ENCODE results near the gene GRIN3B.
"Not testable (repeated sequence)": the region's sequence is repeated elsewhere in the genome, so short reads cannot be mapped to it uniquely, and the experiment has no call there.

The GRIN3B gene

DNA sequence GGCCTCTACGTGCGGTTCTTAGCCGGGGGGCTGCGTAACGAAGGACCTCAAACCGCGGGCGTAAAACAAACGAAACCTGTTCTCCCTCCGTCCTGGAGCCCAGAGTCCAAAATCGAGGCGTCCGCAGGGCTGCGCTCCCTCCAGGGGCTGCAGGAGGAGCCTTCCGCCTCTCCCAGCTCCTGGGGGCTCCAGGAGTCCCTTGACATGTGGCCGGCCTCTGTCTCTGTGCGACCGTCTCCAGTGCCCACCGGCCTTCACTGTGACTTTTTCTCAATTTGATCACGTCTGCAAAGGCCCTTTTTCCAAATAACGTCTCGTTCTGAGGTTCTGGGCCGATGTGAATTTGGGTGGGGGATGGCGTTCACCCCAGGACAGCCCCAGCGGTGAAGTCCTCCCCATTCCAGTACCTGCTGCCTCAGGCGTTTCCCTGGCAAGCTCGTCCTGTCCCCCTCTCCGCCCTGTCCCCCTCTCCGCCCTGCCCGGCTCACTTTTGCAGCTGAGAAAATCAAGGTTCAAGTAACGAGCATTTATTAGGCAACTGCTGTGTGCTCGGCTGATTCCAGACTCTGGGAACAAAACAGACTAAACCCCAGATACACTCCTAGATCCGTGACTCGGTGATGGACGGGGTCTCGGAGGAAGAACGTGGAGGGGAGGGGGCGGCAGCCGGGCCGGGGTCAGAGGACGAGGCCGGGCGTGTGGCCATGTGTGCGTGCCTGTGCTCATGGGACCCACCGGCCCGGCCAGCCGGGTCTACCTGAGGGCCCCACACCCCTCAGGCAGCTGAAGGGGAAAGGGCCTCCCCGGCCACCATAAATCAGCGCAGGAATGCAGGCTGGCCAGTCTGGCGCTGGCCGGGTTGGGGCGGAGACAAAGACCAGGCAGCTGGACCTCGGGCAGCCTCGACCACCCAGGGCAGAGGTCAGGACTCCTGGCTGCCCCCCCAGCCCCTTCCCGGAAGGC lies 44.1 kb upstream of the GRIN3B start:
- peaks cover 20 to 48% (median 24%) of the 10 kb centered on the region in 11 experiments; a peak in 21 of 22 replicates for H3K36me3 ChIP-seq
- peak overlapping the region in 8 of 11 experiments; percentile 20 to 95 (median 92); a peak in 7 of 22 replicates for H3K27ac ChIP-seq
- H3K4me1 ChIP-seq, result peaks cover 62 to 86% (median 73%) of the 10 kb centered on the region in 10 experiments
- H3K9me3 ChIP-seq (replicated peaks in 1 of 11), result no peaks in the 10 kb centered on the region
- peaks cover 6 to 72% (median 35%) of the 10 kb centered on the region in 11 experiments; a peak in 15 of 22 replicates for H4K20me1 ChIP-seq
- no peak overlapping the region for H3K4me3 ChIP-seq
- H3K9ac ChIP-seq, result peak overlapping the region in 7 of 11 experiments; percentile 2 to 94 (median 81); a peak in 7 of 22 replicates
- no peaks in the 10 kb centered on the region for H3K27me3 ChIP-seq
- no peak for TF ChIP-seq Cebpa-rat (IDR thresholded peaks at IDR 0.05)
- H3K4me2 ChIP-seq, result peak overlapping the region; percentile 98 to 100 (median 100); a peak in 21 of 22 replicates

DNA sequence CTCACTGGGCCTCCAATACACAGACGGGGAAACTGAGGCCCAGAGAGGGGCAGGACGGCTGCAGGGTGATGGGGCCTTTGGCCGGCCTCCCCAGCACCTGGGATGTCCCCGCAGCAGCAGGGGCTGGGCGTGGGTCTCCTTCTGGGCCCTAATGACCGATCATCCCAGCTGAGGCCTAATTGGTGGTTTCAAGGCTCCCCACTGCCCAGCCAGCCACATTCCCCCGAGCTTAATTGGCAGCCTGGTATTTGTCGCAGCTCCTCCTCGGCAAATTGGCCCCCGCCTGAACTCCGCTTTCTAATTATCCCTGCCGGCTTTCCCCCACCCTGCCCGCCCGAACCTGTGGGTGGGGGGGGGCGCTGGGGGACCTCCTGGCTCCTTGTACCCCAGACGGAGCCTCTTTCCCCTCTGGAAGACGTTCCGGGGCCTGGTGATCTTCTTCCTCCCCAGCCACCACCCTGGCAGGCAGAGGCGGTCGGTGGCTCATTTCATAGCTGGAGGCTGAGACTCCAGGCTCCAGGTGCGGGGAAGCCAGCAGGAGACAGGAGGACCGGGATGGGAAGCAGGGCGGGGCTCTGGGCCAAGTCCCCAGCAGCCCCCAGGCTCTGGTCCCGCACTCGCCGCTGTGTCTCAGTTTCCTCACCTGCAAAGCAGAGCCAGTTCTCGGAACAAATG lies 43.3 kb upstream of the GRIN3B start:
- Histone ChIP-seq H3K4me3 (no peak overlapping the region), H3K27me3 (no peaks in the 10 kb centered on the region), H3K9me3 (replicated peaks in 1 of 11) (no peaks in the 10 kb centered on the region), H3K4me2 (peak overlapping the region; percentile 0 to 100 (median 56); a peak in 14 of 22 replicates), H3K27ac (peak overlapping the region in 5 of 11 experiments; percentile 20 to 94 (median 23); a peak in 6 of 22 replicates), H3K4me1 (peaks cover 54 to 86% (median 69%) of the 10 kb centered on the region in 10 experiments), H3K9ac (peak overlapping the region in 7 of 11 experiments; percentile 6 to 31 (median 24); a peak in 8 of 22 replicates), H3K36me3 (peaks cover 21 to 56% (median 31%) of the 10 kb centered on the region in 11 experiments; a peak in 21 of 22 replicates), H4K20me1 (peaks cover 6 to 71% (median 35%) of the 10 kb centered on the region in 11 experiments; a peak in 15 of 22 replicates)
- TF ChIP-seq Cebpa-rat (IDR thresholded peaks at IDR 0.05), result no peak

GRCh38 chr19:957578-957977 lies 42.6 kb upstream of the GRIN3B start:
- Histone ChIP-seq H3K9ac (peak overlapping the region in 4 of 11 experiments; percentile 6 to 26 (median 20); a peak in 5 of 22 replicates), H3K4me1 (peaks cover 47 to 86% (median 66%) of the 10 kb centered on the region in 10 experiments)
- not testable (repeated sequence) for H3K4me3 ChIP-seq

GRCh38 chr19:958967-959855 lies 41.0 kb upstream of the GRIN3B start:
- 0 out of 22 replicates have a peak overlapping the region, but pooled peaks of 1 of the 11 experiments have one; percentile 8 for H3K27ac ChIP-seq
- H3K9ac ChIP-seq, result no peak overlapping the region
- no peak for TF ChIP-seq Cebpa-rat (IDR thresholded peaks at IDR 0.05)
- peaks cover 33 to 78% (median 51%) of the 10 kb centered on the region in 11 experiments for H3K36me3 ChIP-seq
- no peaks in the 10 kb centered on the region for H3K9me3 ChIP-seq (replicated peaks in 1 of 11)
- peaks cover 31 to 77% (median 55%) of the 10 kb centered on the region in 10 experiments for H3K4me1 ChIP-seq
- H3K27me3 ChIP-seq, result no peaks in the 10 kb centered on the region
- H4K20me1 ChIP-seq, result peaks cover 6 to 84% (median 39%) of the 10 kb centered on the region in 11 experiments; a peak in 15 of 22 replicates
- peak overlapping the region in 3 of 11 experiments; percentile 9 to 40 (median 18); a peak in 3 of 22 replicates for H3K4me2 ChIP-seq
- no peak overlapping the region for H3K4me3 ChIP-seq

More at GRCh38 chr19:957578-957977, 42.6 kb upstream of the GRIN3B start:
- H3K27me3 ChIP-seq; H3K9me3 ChIP-seq (replicated peaks in 1 of 11): not testable (repeated sequence)
- peak overlapping the region in 9 of 11 experiments; percentile 0 to 66 (median 51); a peak in 13 of 22 replicates for H3K4me2 ChIP-seq
- peak overlapping the region in 2 of 11 experiments; percentile 5 to 40; a peak in 4 of 22 replicates for H3K27ac ChIP-seq
- peaks cover 6 to 69% (median 35%) of the 10 kb centered on the region in 11 experiments; a peak in 15 of 22 replicates for H4K20me1 ChIP-seq
- TF ChIP-seq Cebpa-rat (IDR thresholded peaks at IDR 0.05), result peak in 1 of 11 experiments; percentile 38; a peak in 1 of 22 replicates
- peaks cover 21 to 62% (median 35%) of the 10 kb centered on the region in 11 experiments; a peak in 21 of 22 replicates for H3K36me3 ChIP-seq

DNA sequence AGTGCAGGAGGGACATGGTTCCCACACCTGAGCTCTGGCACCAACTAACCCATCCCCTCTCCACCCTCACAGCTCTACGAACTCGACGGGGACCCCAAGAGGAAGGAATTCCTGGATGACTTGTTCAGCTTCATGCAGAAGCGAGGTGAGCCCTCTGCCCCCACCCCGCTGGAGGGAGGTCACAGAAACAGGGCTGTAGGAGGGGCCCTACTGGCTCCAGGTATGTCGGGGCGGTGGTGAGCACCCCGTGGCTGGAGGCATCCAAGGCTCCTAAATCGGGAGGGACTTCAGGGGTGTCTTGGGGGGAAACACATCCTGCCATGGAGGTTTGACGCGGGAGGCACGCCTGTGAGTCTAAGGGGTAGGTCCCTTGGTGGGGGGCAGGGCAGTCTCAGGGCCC lies 40.2 kb upstream of the GRIN3B start:
- H3K9ac ChIP-seq, result no peak overlapping the region
- H3K4me3 ChIP-seq, result no peak overlapping the region
- no peaks in the 10 kb centered on the region for H3K27me3 ChIP-seq
- peaks cover 41 to 86% (median 59%) of the 10 kb centered on the region in 11 experiments for H3K36me3 ChIP-seq
- H3K4me1 ChIP-seq, result peaks cover 23 to 69% (median 47%) of the 10 kb centered on the region in 10 experiments
- H3K4me2 ChIP-seq, result peak overlapping the region in 1 of 11 experiments; percentile 18; a peak in 1 of 22 replicates
- H4K20me1 ChIP-seq, result peaks cover 6 to 86% (median 39%) of the 10 kb centered on the region in 11 experiments; a peak in 15 of 22 replicates
- no peak overlapping the region for H3K27ac ChIP-seq
- H3K9me3 ChIP-seq (replicated peaks in 1 of 11), result peaks cover 0 to 4% (median 0%) of the 10 kb centered on the region in 11 experiments; a peak in 1 of 22 replicates
- TF ChIP-seq Cebpa-rat (IDR thresholded peaks at IDR 0.05), result no peak

GRCh38 chr19:960601-960938 lies 39.6 kb upstream of the GRIN3B start:
- H3K4me1 ChIP-seq, result peaks cover 17 to 64% (median 42%) of the 10 kb centered on the region in 10 experiments
- H3K9ac ChIP-seq, result peak overlapping the region in 1 of 11 experiments; percentile 45; a peak in 1 of 22 replicates
- peak overlapping the region in 2 of 11 experiments; percentile 18 to 65; a peak in 2 of 22 replicates for H3K4me2 ChIP-seq
- H3K27me3 ChIP-seq, result no peaks in the 10 kb centered on the region
- H3K36me3 ChIP-seq, result peaks cover 47 to 87% (median 64%) of the 10 kb centered on the region in 11 experiments
- peaks cover 6 to 80% (median 33%) of the 10 kb centered on the region in 11 experiments; a peak in 14 of 22 replicates for H4K20me1 ChIP-seq
- H3K9me3 ChIP-seq (replicated peaks in 1 of 11), result peaks cover 0 to 4% (median 0%) of the 10 kb centered on the region in 11 experiments; a peak in 1 of 22 replicates
- no peak for TF ChIP-seq Cebpa-rat (IDR thresholded peaks at IDR 0.05)
- no peak overlapping the region for H3K4me3 ChIP-seq
- H3K27ac ChIP-seq, result no peak overlapping the region

- Histone ChIP-seq H3K4me3 (no peak overlapping the region), H3K9me3 (replicated peaks in 1 of 11) (peaks cover 0 to 4% (median 0%) of the 10 kb centered on the region in 11 experiments; a peak in 1 of 22 replicates), H3K27me3 (no peaks in the 10 kb centered on the region), H3K4me2 (peak overlapping the region in 4 of 11 experiments; percentile 28 to 65 (median 41); a peak in 7 of 22 replicates), H3K27ac (peak overlapping the region in 3 of 11 experiments; percentile 2 to 48 (median 46); a peak in 4 of 22 replicates), H3K9ac (peak overlapping the region in 4 of 11 experiments; percentile 3 to 32 (median 8); a peak in 4 of 22 replicates), H3K36me3 (peaks cover 57 to 90% (median 74%) of the 10 kb centered on the region in 11 experiments), H3K4me1 (peaks cover 7 to 51% (median 30%) of the 10 kb centered on the region in 10 experiments; a peak in 19 of 20 replicates), H4K20me1 (peaks cover 3 to 66% (median 25%) of the 10 kb centered on the region in 11 experiments; a peak in 13 of 22 replicates)
- no peak for TF ChIP-seq Cebpa-rat (IDR thresholded peaks at IDR 0.05)
Observed at GRCh38 chr19:961866-962620, 38.2 kb upstream of the GRIN3B start.

All from BLaER1 treated with 17β-estradiol and CSF1 and Interleukin-3, amounts not matched to agents 10 nM and 100 nM (cell line).